HUES6 (cell line): ENCODE data around the gene ST8SIA2.

Experiments used
- H3K27ac ChIP-seq: 2 replicates; pipeline ENCODE4 v1.7.0; 2013; ENCODE audit warnings: low read depth, mild to moderate bottlenecking, low read length, inconsistent platforms
- H3K27me3 ChIP-seq: 2 replicates; pipeline ENCODE4 v1.6.1; 2013; ENCODE audit warnings: low read length; ENCODE audit not compliant: control insufficient read depth, insufficient read depth
- H3K36me3 ChIP-seq: 2 replicates; pipeline ENCODE4 v1.6.1; 2013; ENCODE audit warnings: low read length; ENCODE audit not compliant: control insufficient read depth, insufficient read depth
- H3K4me1 ChIP-seq: 2 replicates; pipeline ENCODE4 v1.6.1; 2013; ENCODE audit warnings: low read length; ENCODE audit not compliant: control insufficient read depth, insufficient read depth
- H3K4me3 ChIP-seq: 2 replicates; pipeline ENCODE4 v1.5.1; 2013; ENCODE audit warnings: low read depth, low read length
- H3K9ac ChIP-seq: one replicate; pipeline ENCODE4 v1.6.1; 2013; ENCODE audit warnings: mild to moderate bottlenecking, low read length
- H3K9me3 ChIP-seq: 2 replicates; pipeline ENCODE4 v1.6.1; 2013; ENCODE audit warnings: low read depth, low read length; ENCODE audit not compliant: control insufficient read depth, insufficient read depth

Gene ST8SIA2

GRCh38 chr15:92399271-92399950 is 5.7 kb downstream of the ST8SIA2 start:
- no peak overlapping the region for H3K9ac ChIP-seq
- peaks cover 22% of the 10 kb centered on the region; the same call in 1 of the 2 replicates for H3K4me1 ChIP-seq
- H3K27me3 ChIP-seq, result peaks cover 17% of the 10 kb centered on the region
- H3K9me3 ChIP-seq, result no peaks in the 10 kb centered on the region
- H3K4me3 ChIP-seq, result no peak overlapping the region
- H3K36me3 ChIP-seq, result no peaks in the 10 kb centered on the region
- no peak overlapping the region for H3K27ac ChIP-seq

DNA sequence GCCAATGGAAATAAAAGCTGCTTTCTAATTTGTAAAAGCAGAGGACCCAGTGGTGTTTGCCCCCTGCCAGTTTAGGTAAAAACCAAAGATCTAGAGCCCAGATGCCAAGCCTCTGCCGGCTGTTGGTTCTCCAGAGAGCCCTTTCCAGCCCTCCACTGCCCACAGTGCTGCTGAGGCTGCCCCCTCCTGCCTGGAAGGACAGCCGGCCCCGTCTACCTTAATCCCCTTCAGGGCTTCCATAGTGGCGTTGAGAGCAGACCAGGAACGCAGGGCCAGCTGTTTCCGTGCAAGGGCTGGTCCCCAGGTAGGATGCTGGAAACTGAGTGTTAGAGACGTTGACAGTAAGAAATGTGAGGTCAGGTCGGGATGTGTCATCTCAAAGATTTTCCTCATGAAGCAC is 6.9 kb downstream of the ST8SIA2 start:
- no peak overlapping the region for H3K9ac ChIP-seq
- H3K27me3 ChIP-seq, result peaks cover 6% of the 10 kb centered on the region
- no peak overlapping the region for H3K4me3 ChIP-seq
- H3K9me3 ChIP-seq, result no peaks in the 10 kb centered on the region
- H3K36me3 ChIP-seq, result no peaks in the 10 kb centered on the region
- H3K27ac ChIP-seq, result no peak overlapping the region
- peaks cover 18% of the 10 kb centered on the region; the same call in 1 of the 2 replicates for H3K4me1 ChIP-seq

DNA sequence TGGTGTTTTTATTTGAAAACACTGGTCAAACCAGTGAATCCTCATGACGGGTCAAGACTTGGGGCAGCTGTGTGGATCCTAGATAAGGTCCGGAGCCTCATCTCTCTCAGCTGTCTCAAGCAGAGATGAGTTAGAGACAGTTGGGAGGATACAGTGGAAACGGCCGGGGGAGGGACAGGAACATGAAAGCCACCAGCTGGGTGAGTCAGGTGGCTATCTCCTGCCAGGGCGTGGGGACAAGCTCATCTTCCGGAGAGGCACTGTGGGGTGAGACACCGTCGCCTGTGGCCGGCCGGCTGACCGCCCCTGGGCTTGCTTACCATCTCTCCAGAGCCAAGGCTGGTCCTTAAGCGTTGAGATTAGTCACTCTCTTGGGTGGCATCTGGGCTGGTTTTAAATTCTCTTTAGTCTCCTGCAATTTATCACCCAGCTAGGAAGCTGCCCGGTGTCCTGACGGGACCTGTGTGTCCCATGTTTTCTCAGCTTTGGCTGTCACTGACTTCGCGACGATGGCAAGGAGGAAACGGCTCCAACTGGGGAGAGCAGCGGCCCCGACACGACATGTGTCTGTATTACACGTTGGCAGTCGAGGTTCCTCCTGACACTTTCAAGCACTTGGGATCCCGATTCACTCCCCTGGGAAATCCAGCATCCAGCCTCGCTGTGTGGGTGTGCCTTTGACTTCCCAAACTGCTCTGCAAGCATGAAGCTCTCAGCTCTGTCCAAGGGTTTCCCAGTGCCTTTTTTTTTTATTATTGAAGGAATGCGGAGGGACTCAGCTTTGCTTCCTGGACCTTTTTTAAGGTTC is 7.5 kb downstream of the ST8SIA2 start:
- no peak overlapping the region for H3K27ac ChIP-seq
- H3K9ac ChIP-seq, result no peak overlapping the region
- H3K4me1 ChIP-seq, result peaks cover 14% of the 10 kb centered on the region; the same call in 1 of the 2 replicates
- H3K36me3 ChIP-seq, result no peaks in the 10 kb centered on the region
- H3K27me3 ChIP-seq, result peaks cover under 1% of the 10 kb centered on the region; the same call in 1 of the 2 replicates
- H3K9me3 ChIP-seq, result no peaks in the 10 kb centered on the region
- H3K4me3 ChIP-seq, result no peak overlapping the region

GRCh38 chr15:92402751-92403150 is 9.1 kb downstream of the ST8SIA2 start:
- Histone ChIP-seq H3K36me3 (no peaks in the 10 kb centered on the region), H3K4me1 (peaks cover 13% of the 10 kb centered on the region; the same call in 1 of the 2 replicates), H3K27ac (no peak overlapping the region), H3K9me3 (no peaks in the 10 kb centered on the region), H3K27me3 (no peaks in the 10 kb centered on the region), H3K9ac (no peak overlapping the region), H3K4me3 (no peak overlapping the region)

GRCh38 chr15:92405942-92406341 is 12.3 kb downstream of the ST8SIA2 start:
- Histone ChIP-seq H3K27ac (no peak overlapping the region), H3K9me3 (no peaks in the 10 kb centered on the region)

DNA sequence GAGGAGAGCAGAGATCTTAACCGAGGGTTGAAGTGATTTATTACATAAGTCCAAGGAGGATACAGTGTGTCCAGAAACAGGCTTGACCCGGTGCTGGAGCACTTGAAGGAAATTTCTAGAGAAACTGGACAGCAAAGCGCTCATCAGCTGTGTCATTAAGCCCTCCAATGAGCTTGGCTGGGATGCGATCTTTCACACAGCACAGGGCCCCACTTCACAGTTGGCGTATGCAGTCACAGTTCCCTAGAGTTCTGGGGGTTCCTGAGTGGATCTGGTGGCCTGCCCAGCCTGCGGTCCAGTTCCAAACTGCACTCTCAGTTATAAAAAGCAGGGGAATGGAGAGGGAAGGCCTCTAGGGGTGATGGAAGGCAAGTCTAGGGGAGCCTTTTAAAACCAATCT is 13.6 kb downstream of the ST8SIA2 start:
- Histone ChIP-seq H3K27me3 (no peaks in the 10 kb centered on the region; the same call in 1 of the 2 replicates), H3K9me3 (no peaks in the 10 kb centered on the region), H3K4me3 (no peak overlapping the region), H3K4me1 (peaks cover 15% of the 10 kb centered on the region; the same call in 1 of the 2 replicates), H3K36me3 (no peaks in the 10 kb centered on the region), H3K9ac (no peak overlapping the region), H3K27ac (no peak overlapping the region)

More at GRCh38 chr15:92405942-92406341, 12.3 kb downstream of the ST8SIA2 start:
- H3K9ac ChIP-seq, result no peak overlapping the region
- H3K4me3 ChIP-seq, result no peak overlapping the region
- H3K4me1 ChIP-seq, result peaks cover 20% of the 10 kb centered on the region; the same call in 1 of the 2 replicates
- no peaks in the 10 kb centered on the region; the same call in 1 of the 2 replicates for H3K27me3 ChIP-seq
- no peaks in the 10 kb centered on the region for H3K36me3 ChIP-seq

- H3K27me3 ChIP-seq, result no peaks in the 10 kb centered on the region; the same call in 1 of the 2 replicates
- no peak overlapping the region for H3K9ac ChIP-seq
- H3K27ac ChIP-seq, result no peak overlapping the region
- peaks cover 15% of the 10 kb centered on the region; the same call in 1 of the 2 replicates for H3K4me1 ChIP-seq
- H3K36me3 ChIP-seq, result no peaks in the 10 kb centered on the region
- H3K4me3 ChIP-seq, result no peak overlapping the region
- no peaks in the 10 kb centered on the region for H3K9me3 ChIP-seq
These were observed 14.2 kb downstream of the ST8SIA2 start for GRCh38 chr15:92407916-92408315.

- H3K4me3 ChIP-seq, result no peak overlapping the region
- H3K9me3 ChIP-seq, result no peaks in the 10 kb centered on the region
- no peaks in the 10 kb centered on the region; the same call in 1 of the 2 replicates for H3K27me3 ChIP-seq
- peaks cover 17% of the 10 kb centered on the region; the same call in 1 of the 2 replicates for H3K4me1 ChIP-seq
- H3K27ac ChIP-seq, result no peak overlapping the region
- no peak overlapping the region for H3K9ac ChIP-seq
- peaks cover 3% of the 10 kb centered on the region for H3K36me3 ChIP-seq
These were observed 15.3 kb downstream of the ST8SIA2 start for GRCh38 chr15:92409006-92409405.

DNA sequence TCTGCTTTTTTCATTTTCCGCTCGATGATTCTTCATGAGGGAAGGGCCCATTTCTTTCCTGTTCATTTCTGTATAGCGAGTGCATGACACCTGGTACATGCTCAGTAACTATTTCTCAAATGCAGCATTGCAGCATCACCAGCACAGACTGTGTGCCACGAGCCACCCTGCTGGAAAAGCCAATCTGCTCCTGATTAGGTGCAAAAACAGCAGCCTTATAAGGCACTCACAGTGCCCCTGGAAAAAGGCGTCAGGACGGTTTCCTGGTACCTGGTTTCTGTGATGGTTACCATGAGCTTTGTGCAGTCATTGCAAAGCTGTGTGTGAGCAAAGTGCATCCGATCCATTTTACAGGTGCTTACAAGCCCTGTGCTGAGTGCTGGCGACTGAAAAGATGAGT is 15.8 kb downstream of the ST8SIA2 start:
- Histone ChIP-seq H3K4me3 (no peak overlapping the region), H3K27me3 (no peaks in the 10 kb centered on the region; the same call in 1 of the 2 replicates), H3K36me3 (peaks cover 8% of the 10 kb centered on the region), H3K4me1 (peaks cover 19% of the 10 kb centered on the region; the same call in 1 of the 2 replicates), H3K9ac (no peak overlapping the region), H3K9me3 (no peaks in the 10 kb centered on the region), H3K27ac (no peak overlapping the region)

DNA sequence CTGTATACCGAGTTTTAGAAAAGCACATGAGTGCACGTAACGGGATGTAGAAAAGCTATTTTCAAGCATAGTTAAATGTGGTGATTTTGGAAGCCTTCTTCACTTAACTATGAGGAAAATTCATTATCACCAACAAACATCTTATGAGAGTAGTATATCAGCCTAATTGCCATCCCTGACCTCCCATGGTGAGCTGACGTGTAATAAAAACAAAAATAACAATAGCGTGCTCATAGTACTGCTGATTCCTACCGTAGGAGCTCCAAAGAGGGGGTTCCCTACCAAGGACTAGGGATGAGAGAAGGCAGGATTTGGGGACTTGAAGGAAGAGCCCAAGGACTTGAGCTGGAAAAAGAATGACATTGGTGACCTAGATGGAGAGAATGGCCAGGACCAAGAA is 16.9 kb downstream of the ST8SIA2 start:
- Histone ChIP-seq H3K27ac (no peak overlapping the region), H3K4me3 (no peak overlapping the region), H3K9me3 (no peaks in the 10 kb centered on the region), H3K4me1 (peaks cover 19% of the 10 kb centered on the region; the same call in 1 of the 2 replicates), H3K36me3 (peaks cover 9% of the 10 kb centered on the region), H3K27me3 (no peaks in the 10 kb centered on the region; the same call in 1 of the 2 replicates), H3K9ac (no peak overlapping the region)

- Histone ChIP-seq H3K4me1 (peaks cover 16% of the 10 kb centered on the region; the same call in 1 of the 2 replicates), H3K27me3 (no peaks in the 10 kb centered on the region; the same call in 1 of the 2 replicates), H3K9me3 (no peaks in the 10 kb centered on the region), H3K4me3 (no peak overlapping the region), H3K36me3 (peaks cover 9% of the 10 kb centered on the region), H3K9ac (no peak overlapping the region), H3K27ac (no peak overlapping the region)
These were observed 17.6 kb downstream of the ST8SIA2 start for GRCh38 chr15:92411256-92411655.
